Endothelial cell of umbilical vein (primary cell): Measurements from ENCODE around the gene ABHD11. TPM values are rescaled to one million over a fixed set of nuclear protein-coding genes. Genes with fewer than 3 reads are reported as not detected.

Source experiments
- BruUV-seq: library from RNA; stranded (reverse); fragments of 400-500 nt; replicated peaks from 2 replicates; lab custom pipeline; 2021; lab: Mats Ljungman, UMichigan
- CTCF ChIA-PET: fragments of 300-600, 350-600 bp; sonication (Branson Sonifier 250); formaldehyde crosslinking; loops from one replicate; lab custom pipeline; 2021; ENCODE audit warnings: antibody characterized with exemption, inconsistent platforms; lab: Charles Lee
- POLR2A ChIA-PET: fragments of 300-600, 350-600 bp; sonication (Branson Sonifier 250); formaldehyde crosslinking; loops from one replicate; lab custom pipeline; 2021; ENCODE audit warnings: antibody characterized with exemption, inconsistent platforms; lab: Charles Lee
- DNase-seq: peaks from one replicate; pipeline ENCODE4 v3.0.0-alpha.2; 2011; ENCODE audit warnings: low read depth, low spot score
- FAIRE-seq: peaks from 2 replicates; lab custom pipeline; 2011; peaks lifted over from hg19 to GRCh38; lab: Jason Lieb, UNC
- H2AFZ ChIP-seq: 2 replicates; pipeline ENCODE4 v1.6.0; 2012; ENCODE audit warnings: low read depth, low read length, control low read depth, inconsistent platforms
- H3K27ac ChIP-seq: 2 replicates; pipeline ENCODE4 v1.5.1; 2011; ENCODE audit warnings: low read depth, mild to moderate bottlenecking, control low read depth, low read length, moderate library complexity; ENCODE audit not compliant: insufficient read depth
- H3K27me3 ChIP-seq, 2 experiments: 2 replicates each; pipeline versions ENCODE4 v1.6.0 to v1.6.1; 2011; ENCODE audit warnings: low read length in 2 of 2, mixed read lengths in 1 of 2; ENCODE audit not compliant: control insufficient read depth in 2 of 2, insufficient read depth in 2 of 2
- H3K36me3 ChIP-seq, 2 experiments: 2 replicates in 1 of 2; 3 replicates in 1 of 2; pipeline ENCODE4 v1.5.1; 2011; ENCODE audit warnings: low read length in 2 of 2, mild to moderate bottlenecking in 1 of 2, moderate library complexity in 1 of 2; ENCODE audit not compliant: control insufficient read depth in 2 of 2, insufficient read depth in 2 of 2; ENCODE audit errors: extremely low read depth in 1 of 2
- H3K4me1 ChIP-seq: 3 replicates; pipeline ENCODE4 v1.5.1; 2011; ENCODE audit warnings: mild to moderate bottlenecking, low read length; ENCODE audit not compliant: control insufficient read depth, insufficient read depth; ENCODE audit errors: extremely low read depth
- H3K4me2 ChIP-seq: 2 replicates; pipeline ENCODE4 v1.6.1; 2011; ENCODE audit warnings: low read length, control low read depth, mixed read lengths; ENCODE audit not compliant: insufficient read depth
- H3K4me3 ChIP-seq, 3 experiments: fragments of 200-600 bp in 1 of 3; sonication (generic), shearing (Covaris generic) in 1 of 3; replicated peaks in 1 of 3; 2 replicates each; pipeline ENCODE4 v1.5.1; 2011 to 2016; ENCODE audit warnings: control low read depth in 3 of 3, low read length in 3 of 3, mild to moderate bottlenecking in 2 of 3, inconsistent platforms in 1 of 3, low read depth in 1 of 3, moderate library complexity in 1 of 3; ENCODE audit not compliant: insufficient read depth in 1 of 3
- H3K79me2 ChIP-seq: 2 replicates; pipeline ENCODE4 v1.6.0; 2012; ENCODE audit warnings: low read length, inconsistent platforms; ENCODE audit not compliant: control insufficient read depth, insufficient read depth
- H3K9ac ChIP-seq: replicated peaks from 2 replicates; pipeline ENCODE3; 2011; ENCODE audit warnings: low read length, control low read depth; ENCODE audit not compliant: insufficient read depth; ENCODE audit errors: extremely low read depth
- H3K9me1 ChIP-seq: replicated peaks from 3 replicates; pipeline ENCODE4 v1.6.0; 2011; ENCODE audit warnings: mild to moderate bottlenecking, low read length; ENCODE audit not compliant: control insufficient read depth, insufficient read depth; ENCODE audit errors: extremely low read depth
- H3K9me3 ChIP-seq: replicated peaks from 2 replicates; pipeline ENCODE4 v1.5.1; 2012; ENCODE audit warnings: low read length, inconsistent platforms; ENCODE audit not compliant: control insufficient read depth, insufficient read depth
- H4K20me1 ChIP-seq: replicated peaks from 2 replicates; pipeline ENCODE3; 2011; ENCODE audit warnings: mild to moderate bottlenecking, low read length; ENCODE audit not compliant: control insufficient read depth, insufficient read depth; ENCODE audit errors: extremely low read depth
- CTCF ChIP-seq, 2 donors: IDR thresholded peaks; 1 replicate in 1 of 2; 2 replicates in 1 of 2; pipeline ENCODE4 v1.5.1; 2011; ENCODE audit warnings: low read length in 2 of 2, mild to moderate bottlenecking in 2 of 2, moderate library complexity in 2 of 2, control low read depth in 1 of 2, inconsistent platforms in 1 of 2, low read depth in 1 of 2; ENCODE audit not compliant: insufficient read depth in 1 of 2; ENCODE audit errors: extremely low read depth in 1 of 2
- EZH2 ChIP-seq: IDR thresholded peaks from 2 replicates; pipeline ENCODE4 v1.6.1; 2012; ENCODE audit warnings: borderline replicate concordance, low read depth, mild to moderate bottlenecking, moderate library complexity, low read length, inconsistent platforms; ENCODE audit not compliant: severe bottlenecking
- FOS ChIP-seq: IDR thresholded peaks from 2 replicates; pipeline ENCODE4 v1.6.1; 2011; ENCODE audit warnings: mild to moderate bottlenecking, low read length, moderate library complexity, borderline replicate concordance; ENCODE audit not compliant: insufficient read depth
- GATA2 ChIP-seq: IDR thresholded peaks from 2 replicates; pipeline ENCODE4 v1.7.0; 2011; ENCODE audit warnings: low read depth, mild to moderate bottlenecking, moderate library complexity, mixed read lengths, low read length; ENCODE audit not compliant: insufficient read length, insufficient read depth
- JUN ChIP-seq: IDR thresholded peaks from 2 replicates; pipeline ENCODE4 v1.6.1; 2011; ENCODE audit warnings: borderline replicate concordance, low read depth; ENCODE audit not compliant: insufficient read length, insufficient read depth
- MYC ChIP-seq: IDR thresholded peaks from one replicate; pipeline ENCODE4 v1.6.1; 2011; ENCODE audit warnings: mild to moderate bottlenecking, low read depth, low read length
- POLR2A ChIP-seq: IDR thresholded peaks from 2 replicates; pipeline ENCODE4 v1.6.1; 2012; ENCODE audit warnings: low read depth, mild to moderate bottlenecking, control low read depth, low read length
- POLR2AphosphoS5 ChIP-seq: IDR thresholded peaks from 2 replicates; pipeline ENCODE4 v1.6.1; 2012; ENCODE audit warnings: low read depth, mild to moderate bottlenecking, control low read depth, low read length, moderate library complexity; ENCODE audit not compliant: insufficient read depth
- dilution Hi-C: fragments of 300-500 bp; cut with MboI; formaldehyde crosslinking; loops from one replicate; pipeline ENCODE4 v1.15.0; 2019; ENCODE audit warnings: low sequenced_read_pairs; ENCODE audit not compliant: extremely low pct_ligation_motif_present
- intact Hi-C: fragments of 100-400 bp; cut with micrococcal nuclease; formaldehyde crosslinking; loops from one replicate; pipeline ENCODE4 v1.10.0; 2022
- polyA plus RNA-seq, 4 experiments: library from polyadenylated mRNA; depleted of rRNA in 3 of 4; stranded (reverse) in 3 of 4; unstranded in 1 of 4; fragments of >200 nt; gene quantifications; 2 replicates each; pipeline versions ENCODE4 v1.2.1 to v1.2.3, GENCODE V29; 2011 to 2012; ENCODE audit warnings: missing spikeins in 1 of 4
- total RNA-seq: library from RNA; stranded (reverse); gene quantifications from 2 replicates; pipeline ENCODE4 v1.2.3, GENCODE V29; 2021

The ABHD11 gene
- total and polyA plus RNA-seq, 2 donors (not counting 3 experiments of a cell fraction or from before 2014, with no cell fraction given) = 13.3 to 18.4 TPM

GRCh38 chr7:73716318-73716890, 22.2 kb downstream of the ABHD11 start:
- no peaks in the 10 kb centered on the region for H3K36me3 ChIP-seq
- no peak overlapping the region for H3K4me3 ChIP-seq
- no TSS peak for BruUV-seq
- POLR2A ChIA-PET = interaction anchor here (0.6 to 0.9 kb wide), 4 partner anchors 22 to 189 kb away, joined by 3 to 5 read pairs (median 3); partner anchors contain the start of gene ABHD11
- intact Hi-C loops (no loop called here), dilution Hi-C loops (no loop called here)
- peak overlapping the region; percentile 75 for H3K27ac ChIP-seq
- peaks cover 35% of the 10 kb centered on the region for H3K4me1 ChIP-seq
- FAIRE-seq (no peak), DNase-seq (no peak)
- CTCF ChIA-PET = interaction anchor here (1.0 to 3.4 kb wide), 9 partner anchors 9 to 110 kb away, joined by 3 to 26 read pairs (median 7); no protein-coding TSS in a partner anchor
- TF ChIP-seq FOS = no peak
- TF ChIP-seq CTCF (IDR thresholded peaks at IDR 0.05; ENCODE audit: extremely low read depth in 1 of 2, insufficient read depth in 1 of 2, low read depth in 1 of 2, low read length in 2 of 2) = no peak
- no peak for TF ChIP-seq JUN
- TF ChIP-seq GATA2 = no peak
- TF ChIP-seq MYC = no peak
- TF ChIP-seq POLR2A = no peak
- TF ChIP-seq EZH2 = no peak
- no peak for TF ChIP-seq POLR2AphosphoS5
- no peaks in the 10 kb centered on the region for H3K27me3 ChIP-seq
- H2AFZ ChIP-seq = no peak overlapping the region
- no peaks in the 10 kb centered on the region for H3K9me3 ChIP-seq
- no peaks in the 10 kb centered on the region for H4K20me1 ChIP-seq
- H3K9me1 ChIP-seq = no peaks in the 10 kb centered on the region
- H3K4me2 ChIP-seq = no peak overlapping the region
- H3K9ac ChIP-seq = peak overlapping the region; percentile 39
- peaks cover 58% of the 10 kb centered on the region for H3K79me2 ChIP-seq
